ENCODE data around the gene TXNL4A.

- no peak for TF ChIP-seq POLR2A (IDR thresholded peaks at IDR 0.05)
- no peak for TF ChIP-seq CTCF (IDR thresholded peaks at IDR 0.05)
Measured at GRCh38 chr18:80002468-80002867, 14.1 kb upstream of the TXNL4A start.
